Heart left ventricle (tissue), 16 donors: ENCODE results near the gene AURKB. TPM values are rescaled to one million over a fixed set of nuclear protein-coding genes. Genes with fewer than 3 reads are reported as not detected.

Experiments used
- ATAC-seq, 4 donors: fragments of 200-7000 bp; cut with Tn5 transposase; one replicate each; pipeline ENCODE4 v1.9.1; 2020 to 2022; ENCODE audit warnings: moderate library complexity in 4 of 4, mild to moderate bottlenecking in 3 of 4, moderate number of reproducible peaks in 1 of 4
- DNase-seq, 5 donors: peaks; one replicate each; pipeline ENCODE4 v3.0.0-alpha.2; 2020
- H3K27ac ChIP-seq, 12 donors: fragments of 200-600 bp; sonication (generic) in 4 of 12; one replicate each; pipeline versions ENCODE4 v1.5.0 to v1.8.0; 2016 to 2022; ENCODE audit warnings: mild to moderate bottlenecking in 2 of 12
- H3K27me3 ChIP-seq, 9 donors: fragments of 200-600 bp; sonication (generic) in 2 of 9; one replicate each; pipeline versions ENCODE4 v1.5.1 to v1.8.0; 2016 to 2022; ENCODE audit warnings: mild to moderate bottlenecking in 3 of 9
- H3K36me3 ChIP-seq, 9 donors: fragments of 200-600 bp; sonication (generic) in 2 of 9; one replicate each; pipeline versions ENCODE4 v1.5.0 to v1.8.0; 2018 to 2022; ENCODE audit warnings: mild to moderate bottlenecking in 2 of 9
- H3K4me1 ChIP-seq, 12 donors: fragments of 200-600 bp; sonication (generic) in 4 of 12; one replicate each; pipeline versions ENCODE4 v1.5.0 to v1.8.0; 2016 to 2022; ENCODE audit warnings: mild to moderate bottlenecking in 3 of 12
- H3K4me3 ChIP-seq, 12 donors: fragments of 200-600 bp; sonication (generic) in 4 of 12; one replicate each; pipeline versions ENCODE4 v1.5.0 to v1.8.0; 2017 to 2022; ENCODE audit warnings: mild to moderate bottlenecking in 9 of 12, moderate library complexity in 4 of 12
- H3K9me3 ChIP-seq, 12 donors: fragments of 200-600 bp; sonication (generic) in 4 of 12; one replicate each; pipeline versions ENCODE4 v1.5.0 to v1.8.0; 2016 to 2022; ENCODE audit warnings: mild to moderate bottlenecking in 1 of 12
- CTCF ChIP-seq, 12 donors: fragments of 200-600 bp; sonication (generic) in 4 of 12; IDR thresholded peaks; one replicate each; pipeline versions ENCODE4 v1.5.0 to v1.8.0; 2018 to 2022; ENCODE audit warnings: antibody characterized with exemption in 12 of 12, mild to moderate bottlenecking in 5 of 12
- POLR2A ChIP-seq, 2 donors: fragments of 450-650 bp; IDR thresholded peaks; one replicate each; pipeline ENCODE4 v1.6.1; 2017; ENCODE audit warnings: antibody characterized with exemption in 2 of 2, mild to moderate bottlenecking in 2 of 2, moderate library complexity in 2 of 2
- WGBS, 4 donors: extraction: QIAGEN DNeasy Blood & Tissue Kit in 2 of 4; methylation state at CpG; one replicate each; pipeline versions ENCODE4 v1.1.5 to v1.1.7; 2013 to 2018; 5-methylcytosine and 5-hydroxymethylcytosine counted together
- intact Hi-C, 10 donors: fragments of 100-400 bp; cut with DNase I; formaldehyde crosslinking; loops; one replicate each; pipeline versions ENCODE4 v1.11.1 to v1.14.2; 2022
- polyA plus RNA-seq, 2 donors: library from polyadenylated mRNA; stranded (reverse); fragments of 200-250 nt; gene quantifications; one replicate each; pipeline ENCODE4 v1.2.3, GENCODE V29; 2013
- total RNA-seq, 9 donors: library from RNA; depleted of rRNA in 2 of 9; stranded (reverse); fragments of >200 nt in 2 of 9; fragmentation: NEBNext Ultra II Directional in 3 of 9; extraction: Animal tissue kit (Norgen Biotek cat#: 25700) in 3 of 9; gene quantifications; one replicate each; pipeline versions ENCODE4 v1.1.0 to v1.2.4, GENCODE V29; 2016 to 2023
- donor health status: ischemic (EF 13 %, LVEDD 7.1; RV severe dilation, severe dysfunction).
- donor health status: healthy with polysubstance abuse.
- donor health status: DM: no; HTN: yes; CAD: no.
- donor health status: DM: no; HTN: no; CAD: no.
- donor health status: ischemic (EF 25% LVEDD 6.9; RV normal size, moderate dysfunction).
- donor health status: ischemic (EF 25% LVEDD 5.7; RV mildly dilated, moderate dysfunction).
- donor health status: healthy.
- donor health status: DM: yes; HTN: yes; CAD: no.
- donor health status: ischemic (EF 35%, LVEDD 5.7; RV mildly dilated, moderate dysfunction).
- donor health status: nonischemic (EF 11% LVEDD 7.7; RV severe dilation, severe dysfunction).
- donor health status: DM: yes; HTN: yes; CAD: no.
- donor health status: PGD.
- donor health status: ischemic (EF 29% LVEDD 5.4; RV normal size, mild dysfunction).
- donor health status: nonischemic (EF 23%, LVEDD 6.1; RV moderate dilation, normal function).

Gene AURKB
- total and polyA plus RNA-seq, 11 donors: 0.23 to 10.3 (median 0.68) TPM; not detected in 5

- peaks cover 0 to 11% (median 0%) of the 10 kb centered on the region in 12 donors for H3K4me1 ChIP-seq
- ATAC-seq (no peak), DNase-seq (no peak)
- 81 to 95% (median 86%) methylated on average over 4 of the region's 4 CpGs for WGBS, 4 donors
- H3K9me3 ChIP-seq: no peaks in the 10 kb centered on the region
- intact Hi-C loops: no loop called here
- H3K27me3 ChIP-seq: no peaks in the 10 kb centered on the region
- peaks cover 0 to 99% (median 95%) of the 10 kb centered on the region in 9 donors for H3K36me3 ChIP-seq
- no peak overlapping the region for H3K4me3 ChIP-seq
- TF ChIP-seq CTCF (IDR thresholded peaks at IDR 0.05) (no peak), POLR2A (IDR thresholded peaks at IDR 0.05) (no peak)
- no peak overlapping the region for H3K27ac ChIP-seq
Observed at GRCh38 chr17:8237886-8238285, 27.5 kb upstream of the AURKB start.

- Histone ChIP-seq H3K36me3 (peaks cover 0 to 100% (median 97%) of the 10 kb centered on the region in 9 donors), H3K9me3 (no peaks in the 10 kb centered on the region), H3K4me1 (peaks cover 0 to 11% (median 0%) of the 10 kb centered on the region in 12 donors), H3K27me3 (no peaks in the 10 kb centered on the region), H3K4me3 (no peak overlapping the region), H3K27ac (no peak overlapping the region)
- intact Hi-C loops: no loop called here
- no peak for DNase-seq
- TF ChIP-seq CTCF (IDR thresholded peaks at IDR 0.05) (no peak), POLR2A (IDR thresholded peaks at IDR 0.05) (no peak)
- ATAC-seq: peak in 1 of 4 donors; percentile 38
- 79 to 84% (median 83%) methylated on average over 7 of the region's 7 CpGs for WGBS, 4 donors
Observed at GRCh38 chr17:8237175-8237574, 26.8 kb upstream of the AURKB start.

- ATAC-seq (no peak), DNase-seq (no peak)
- Histone ChIP-seq H3K9me3 (no peaks in the 10 kb centered on the region), H3K36me3 (peaks cover 2 to 100% (median 97%) of the 10 kb centered on the region in 9 donors), H3K4me3 (no peak overlapping the region), H3K27me3 (no peaks in the 10 kb centered on the region), H3K27ac (no peak overlapping the region), H3K4me1 (peaks cover 0 to 11% (median 0%) of the 10 kb centered on the region in 12 donors)
- 94 to 99% (median 95%) methylated on average over 7 of the region's 7 CpGs for whole genome bisulfite sequencing, 4 donors
- TF ChIP-seq CTCF (IDR thresholded peaks at IDR 0.05): no peak
- no peak for TF ChIP-seq POLR2A (IDR thresholded peaks at IDR 0.05)
- intact Hi-C loops: no loop called here
Observed at GRCh38 chr17:8235676-8236075, 25.3 kb upstream of the AURKB start.

- TF ChIP-seq CTCF (IDR thresholded peaks at IDR 0.05): no peak
- TF ChIP-seq POLR2A (IDR thresholded peaks at IDR 0.05): no peak
- Histone ChIP-seq H3K27ac (peak overlapping the region in 3 of 12 donors; percentile 13 to 41 (median 17)), H3K4me3 (no peak overlapping the region), H3K9me3 (no peaks in the 10 kb centered on the region), H3K36me3 (peaks cover 2 to 100% (median 97%) of the 10 kb centered on the region in 9 donors), H3K4me1 (peaks cover 0 to 11% (median 0%) of the 10 kb centered on the region in 12 donors), H3K27me3 (no peaks in the 10 kb centered on the region)
- 79 to 85% (median 83%) methylated on average over 12 to 21 of the region's 21 CpGs for WGBS, 4 donors
- ATAC-seq: peak; percentile 31 to 81 (median 50)
- intact Hi-C loops: no loop called here
- no peak for DNase-seq
Observed at GRCh38 chr17:8234361-8235270, 24.2 kb upstream of the AURKB start.
